ENCODE results near the gene OR6A2.

- TF ChIP-seq CTCF (IDR thresholded peaks at IDR 0.05) (no peak), POLR2A (IDR thresholded peaks at IDR 0.05) (no peak), POLR2AphosphoS5 (IDR thresholded peaks at IDR 0.05; ENCODE audit: insufficient read depth in 1 of 2, low read depth in 1 of 2) (no peak)
Observed at GRCh38 chr11:6778518-6778917, 21.0 kb downstream of the OR6A2 start.

Data from vagina (tissue), 2 donors.